Measurements from ENCODE around the gene BCL2.

DNA sequence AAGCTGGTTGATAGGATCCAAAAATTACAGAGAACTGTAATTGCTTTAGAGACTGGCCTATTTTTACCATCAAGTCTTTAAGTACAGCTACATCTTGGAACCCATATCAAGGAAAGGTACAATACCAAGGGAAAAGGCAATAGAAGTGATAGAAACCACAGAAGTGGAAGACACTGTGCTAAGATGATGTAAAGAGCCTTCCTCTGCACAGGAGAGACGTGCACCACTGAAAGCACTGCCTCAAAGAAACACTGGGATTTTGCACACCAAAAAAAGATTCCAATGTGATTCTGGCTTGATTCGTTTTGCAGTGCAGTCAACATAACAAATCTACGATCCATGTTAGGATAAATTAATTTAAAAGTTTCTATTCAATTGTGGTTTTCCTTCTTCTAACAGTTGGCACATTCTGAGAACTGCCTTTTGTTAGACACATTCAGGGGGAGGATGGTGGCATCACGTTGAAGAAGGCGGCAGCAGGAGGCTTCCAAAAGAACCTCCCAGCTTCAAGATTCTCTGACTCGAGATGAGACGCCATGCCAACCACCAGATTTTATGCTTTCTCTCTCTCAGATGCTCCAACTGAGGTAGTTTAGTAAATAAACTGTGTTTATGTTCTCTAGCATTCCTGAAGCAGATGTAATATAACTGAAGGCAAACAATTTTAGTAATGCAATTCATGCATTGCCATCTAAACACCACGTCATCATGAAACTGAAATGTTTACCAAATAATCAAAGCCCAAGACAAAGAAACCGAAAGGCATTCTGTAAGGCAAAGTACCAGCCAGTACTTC lies 102.9 kb downstream of the BCL2 start:
- TF ChIP-seq, protein P1, sequence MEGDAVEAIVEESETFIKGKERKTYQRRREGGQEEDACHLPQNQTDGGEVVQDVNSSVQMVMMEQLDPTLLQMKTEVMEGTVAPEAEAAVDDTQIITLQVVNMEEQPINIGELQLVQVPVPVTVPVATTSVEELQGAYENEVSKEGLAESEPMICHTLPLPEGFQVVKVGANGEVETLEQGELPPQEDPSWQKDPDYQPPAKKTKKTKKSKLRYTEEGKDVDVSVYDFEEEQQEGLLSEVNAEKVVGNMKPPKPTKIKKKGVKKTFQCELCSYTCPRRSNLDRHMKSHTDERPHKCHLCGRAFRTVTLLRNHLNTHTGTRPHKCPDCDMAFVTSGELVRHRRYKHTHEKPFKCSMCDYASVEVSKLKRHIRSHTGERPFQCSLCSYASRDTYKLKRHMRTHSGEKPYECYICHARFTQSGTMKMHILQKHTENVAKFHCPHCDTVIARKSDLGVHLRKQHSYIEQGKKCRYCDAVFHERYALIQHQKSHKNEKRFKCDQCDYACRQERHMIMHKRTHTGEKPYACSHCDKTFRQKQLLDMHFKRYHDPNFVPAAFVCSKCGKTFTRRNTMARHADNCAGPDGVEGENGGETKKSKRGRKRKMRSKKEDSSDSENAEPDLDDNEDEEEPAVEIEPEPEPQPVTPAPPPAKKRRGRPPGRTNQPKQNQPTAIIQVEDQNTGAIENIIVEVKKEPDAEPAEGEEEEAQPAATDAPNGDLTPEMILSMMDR (conservative IDR thresholded peaks at IDR 0.05; ENCODE audit: low read length) = no peak
- no peak for TF ChIP-seq EZH2phosphoT487 (IDR thresholded peaks at IDR 0.05; ENCODE audit: borderline replicate concordance, low read depth, low read length)
